OCI-M2 (cell line): ENCODE results near the gene RFC2.
A peak's percentile ranks its signal among the peaks of the same experiment; 100 is the strongest.
"Not testable (repeated sequence)": the region's sequence is repeated elsewhere in the genome, so short reads cannot be mapped to it uniquely, and the experiment has no call there.

ENCODE experiments used
- DNase-seq: peaks from one replicate; lab custom pipeline; 2025; ENCODE audit not compliant: unreplicated experiment; lab: John Stamatoyannopoulos, UW

The RFC2 gene

DNA sequence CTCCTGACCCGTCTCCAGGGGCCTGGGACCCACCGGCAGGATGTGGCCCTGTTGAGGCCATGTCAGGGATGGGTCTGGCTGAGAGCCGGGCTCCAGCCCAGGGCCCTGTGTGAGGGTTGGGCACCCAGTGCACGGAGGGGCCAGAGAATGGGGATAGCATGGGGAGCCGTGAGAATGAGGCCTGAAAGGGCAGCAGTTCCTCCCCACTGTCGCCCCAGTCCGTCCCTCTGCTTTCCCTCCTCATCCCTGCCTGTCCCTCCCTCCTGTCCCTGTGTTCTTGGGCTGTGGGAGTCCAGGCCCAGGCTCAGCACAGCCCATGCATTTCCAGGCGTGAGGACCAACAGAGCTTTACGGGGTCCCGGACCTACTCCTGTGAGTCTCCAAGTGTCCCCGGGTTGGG is 34.8 kb downstream of the RFC2 start:
- DNase-seq: no peak

DNA sequence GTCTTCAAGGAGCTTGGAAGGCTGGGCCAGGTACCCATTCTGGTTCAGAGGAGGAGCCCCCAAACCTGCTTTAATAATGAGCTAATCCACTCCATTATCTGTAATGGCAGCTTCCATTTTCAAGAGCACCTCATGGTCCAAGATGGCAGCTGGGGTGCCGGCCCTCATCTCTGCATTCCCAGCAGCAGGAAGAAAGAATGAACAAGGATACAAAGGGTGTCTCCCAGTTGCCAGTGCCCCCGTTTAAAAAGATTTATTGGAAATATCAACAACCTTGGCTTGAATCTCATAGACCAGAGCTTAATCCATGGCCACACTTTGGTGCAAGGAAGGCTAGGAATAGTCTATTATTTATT is 35.9 kb downstream of the RFC2 start:
- DNase-seq: no peak

DNA sequence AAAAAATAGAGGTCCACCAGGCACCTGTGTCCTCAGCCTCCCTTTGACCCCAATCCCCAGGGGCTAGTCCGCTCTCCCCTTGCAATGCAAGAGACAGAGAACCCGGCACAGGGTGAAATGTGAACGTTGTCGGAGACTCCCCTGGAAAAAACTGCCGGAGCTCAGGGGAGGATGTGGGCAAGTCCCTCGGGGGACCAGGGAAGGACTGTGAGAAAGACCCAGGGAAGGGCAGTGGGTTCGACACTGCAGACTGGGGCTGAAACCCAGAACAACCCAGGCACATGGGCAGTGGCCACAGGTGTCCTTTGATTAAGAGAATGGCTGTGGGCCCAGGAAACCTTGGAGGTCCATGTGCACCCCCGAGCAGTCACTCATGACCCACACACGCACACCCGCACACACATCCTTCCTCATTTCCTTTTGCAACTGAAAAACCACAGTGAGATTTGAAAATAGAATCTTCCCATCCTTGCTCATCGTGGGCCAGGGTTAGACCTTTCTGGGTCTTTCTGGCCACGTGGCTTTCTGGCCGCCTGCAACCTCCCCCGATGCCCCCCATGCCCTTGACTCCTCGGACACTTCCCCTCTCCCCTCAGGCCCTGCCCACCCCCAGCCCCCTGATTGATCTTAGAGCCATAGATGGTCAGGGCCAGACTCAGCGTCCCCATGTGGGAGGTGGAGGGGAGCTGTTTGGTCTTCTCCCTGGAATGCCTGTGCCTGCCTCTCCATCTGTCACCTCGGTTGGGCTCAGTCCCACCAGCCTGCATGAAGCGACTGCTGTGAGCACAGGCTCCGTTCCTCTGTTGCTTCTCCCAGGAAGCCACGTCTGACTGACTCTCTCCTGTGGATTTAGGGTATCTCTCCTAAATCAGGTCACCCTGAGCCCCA is 36.5 kb downstream of the RFC2 start:
- DNase-seq: no peak

DNA sequence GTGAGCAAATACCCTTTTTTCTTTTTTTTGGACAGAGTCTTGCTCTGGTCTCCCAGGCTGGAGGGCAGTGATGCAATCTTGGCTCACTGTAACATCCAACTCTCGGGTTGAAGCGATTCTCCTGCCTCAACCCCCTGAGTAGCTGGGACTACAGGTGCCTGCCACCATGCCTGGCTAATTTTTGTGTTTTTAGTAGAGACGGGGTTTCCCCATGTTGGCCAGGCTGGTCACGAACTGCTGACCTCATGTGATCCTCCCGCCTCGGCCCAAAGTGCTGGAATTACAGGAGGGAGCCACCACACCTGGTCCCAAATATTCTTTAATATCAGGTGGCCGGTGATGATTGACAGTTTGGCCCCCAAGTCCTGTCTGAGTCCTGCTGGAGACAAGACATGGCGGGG is 37.8 kb downstream of the RFC2 start:
- no peak for DNase-seq

DNA sequence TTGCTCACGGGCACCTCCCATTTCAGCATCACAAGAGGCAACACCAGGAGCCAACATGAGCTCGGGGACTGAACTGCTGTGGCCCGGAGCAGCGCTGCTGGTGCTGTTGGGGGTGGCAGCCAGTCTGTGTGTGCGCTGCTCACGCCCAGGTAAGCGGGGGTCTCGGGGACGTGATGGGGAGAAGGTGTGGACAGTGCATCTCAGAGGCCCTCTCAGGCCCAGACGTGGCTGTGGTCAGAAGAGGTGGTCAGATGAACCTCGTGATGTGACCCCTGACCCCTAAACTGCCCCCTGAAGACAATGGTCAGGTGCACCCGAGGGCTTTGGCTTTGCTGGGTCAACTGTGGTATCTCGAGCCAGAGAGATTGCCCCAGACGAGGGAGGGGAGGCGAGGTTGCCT is 38.3 kb downstream of the RFC2 start:
- DNase-seq: no peak

DNA sequence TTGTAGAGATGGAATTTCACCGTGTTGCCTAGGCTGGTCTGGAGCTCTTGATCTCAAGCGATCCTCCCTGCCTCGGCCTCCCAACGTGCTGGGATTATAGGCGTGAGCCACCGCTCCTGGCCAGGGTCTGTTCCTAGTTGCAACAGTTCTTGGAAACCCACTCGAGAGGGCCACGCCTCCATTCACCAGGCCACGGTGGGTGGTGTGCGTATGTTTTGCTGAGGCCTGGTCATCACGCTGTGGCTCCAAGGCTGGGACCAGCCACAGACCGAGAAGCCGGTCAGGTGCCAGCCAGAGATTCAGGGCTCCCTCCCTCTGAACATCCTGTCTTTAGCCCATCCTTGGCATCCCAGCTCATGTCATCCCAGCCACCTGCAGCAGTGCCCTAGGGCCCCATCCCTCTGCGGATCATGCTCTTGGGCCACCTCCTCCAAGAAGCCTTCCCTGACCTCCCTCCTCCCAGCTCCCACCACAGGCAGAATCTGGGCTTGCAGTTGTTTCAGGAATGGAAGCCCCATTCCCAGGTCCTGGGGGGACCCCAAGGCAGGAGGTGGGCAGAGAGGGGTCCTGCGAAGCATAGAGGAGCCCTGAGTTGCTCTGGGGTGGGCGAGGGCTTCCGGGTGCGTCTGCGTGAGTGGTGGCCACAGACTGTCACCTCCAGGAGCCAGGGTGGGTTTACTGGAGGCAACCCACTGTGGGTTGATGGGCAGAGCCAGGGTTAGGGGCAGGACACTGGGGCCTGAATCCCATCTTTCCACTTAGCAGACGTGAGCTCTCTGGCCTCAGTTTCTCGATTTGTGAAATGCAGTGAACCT is 39.2 kb downstream of the RFC2 start:
- DNase-seq: no peak

DNA sequence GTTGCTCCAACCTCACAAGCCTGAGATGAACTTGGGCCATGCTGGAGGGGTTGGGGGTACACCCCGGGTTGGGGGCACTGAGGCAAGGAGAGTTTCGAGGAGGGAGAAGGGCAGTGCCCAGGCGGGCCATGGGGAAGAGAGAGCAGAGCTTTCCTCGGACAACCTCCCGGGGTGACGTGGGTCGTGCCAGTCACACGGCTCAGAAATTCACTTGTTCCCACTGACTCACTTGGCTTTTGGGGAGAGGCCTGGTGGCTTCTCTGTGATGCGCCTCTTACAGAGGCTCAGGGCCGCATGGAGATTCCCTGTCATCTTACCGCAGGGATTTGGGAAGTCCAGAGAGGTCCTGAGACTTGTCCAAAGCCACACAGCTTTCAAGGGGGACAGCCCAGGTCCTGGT is 41.5 kb downstream of the RFC2 start:
- DNase-seq: no peak

DNA sequence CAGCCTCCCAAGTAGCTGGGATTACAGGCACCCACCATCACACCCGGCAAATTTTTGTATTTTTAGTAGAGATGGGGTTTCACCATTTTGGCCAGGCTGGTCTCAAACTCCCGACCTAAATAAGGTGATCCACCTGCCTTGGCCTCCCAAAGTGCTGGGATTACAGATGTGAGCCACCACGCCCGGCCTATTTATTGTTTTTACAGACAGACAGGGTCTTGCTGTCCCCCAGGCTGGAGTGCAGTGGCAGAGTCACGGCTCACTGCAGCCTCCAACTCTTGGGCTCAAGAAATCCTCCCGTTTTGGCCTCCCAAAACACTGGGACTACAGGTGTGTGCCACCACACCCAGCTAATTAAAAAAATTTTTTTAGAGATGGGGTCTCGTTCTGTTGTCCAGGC is 46.0 kb downstream of the RFC2 start:
- DNase-seq: not testable (repeated sequence)

DNA sequence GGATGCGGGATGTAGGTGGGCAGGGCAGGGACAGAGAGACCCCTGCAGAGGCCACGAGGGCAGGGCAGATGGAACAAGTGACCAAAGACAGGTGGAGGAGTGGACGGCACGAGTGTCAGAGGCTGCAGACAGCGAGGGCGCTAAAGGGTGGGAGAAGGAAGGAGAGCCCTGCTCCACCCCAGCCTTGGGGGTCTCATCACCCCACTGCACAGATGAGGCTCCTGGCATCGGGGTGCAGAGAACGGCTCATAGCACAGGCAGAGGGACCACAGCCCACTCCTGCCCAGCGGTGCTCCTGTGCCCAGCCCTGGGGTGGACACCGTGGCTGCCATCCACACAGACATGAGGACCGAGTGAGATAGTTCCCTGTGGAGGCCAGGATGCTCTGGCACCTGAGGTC is 46.6 kb downstream of the RFC2 start:
- DNase-seq: no peak

DNA sequence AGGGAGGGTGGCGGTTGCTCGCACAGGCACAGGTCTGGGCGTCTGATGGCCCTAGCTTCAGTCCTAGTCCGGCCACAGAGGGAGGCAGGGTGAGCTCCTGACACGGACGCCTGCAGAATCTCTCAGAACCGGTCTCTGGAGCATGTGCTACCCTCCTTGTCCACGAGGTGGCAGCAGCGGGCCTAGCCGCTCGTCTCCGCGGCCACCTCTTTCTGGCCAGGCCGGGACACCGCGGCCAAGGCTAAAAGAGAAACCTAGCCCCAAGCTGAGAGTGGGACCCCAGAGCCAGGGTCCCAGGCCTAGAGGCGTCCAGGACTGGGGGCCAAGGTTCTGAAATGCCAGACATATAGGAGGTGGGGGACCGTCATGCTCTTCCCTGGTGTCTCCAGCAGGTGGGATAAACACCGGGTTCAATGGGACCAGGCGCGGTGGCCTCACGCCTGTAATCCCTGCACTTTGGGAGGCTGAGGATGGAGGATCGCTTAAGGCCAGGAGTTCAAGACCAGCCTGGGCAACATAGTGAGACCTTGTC is 47.5 kb downstream of the RFC2 start:
- peak; percentile 45 for DNase-seq

DNA sequence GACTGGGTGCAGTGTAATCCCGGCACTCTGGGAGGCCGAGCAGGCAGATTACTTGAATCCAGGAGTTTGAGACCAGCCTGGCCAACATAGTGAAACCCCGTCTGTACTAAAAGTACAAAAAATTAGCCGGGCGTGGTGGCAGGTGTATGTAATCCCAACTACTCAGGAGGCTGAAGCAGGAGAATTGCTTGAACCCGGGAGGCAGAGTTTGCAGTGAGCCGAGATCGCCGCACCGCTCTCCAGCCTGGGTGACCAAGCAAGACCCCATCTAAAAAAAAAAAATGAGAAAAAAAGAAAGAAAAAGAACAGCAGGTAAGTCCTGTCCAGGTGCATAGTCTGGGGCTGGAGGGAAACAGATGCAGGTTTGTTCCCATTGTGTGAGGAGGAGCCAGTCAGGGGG is 48.1 kb downstream of the RFC2 start:
- not testable (repeated sequence) for DNase-seq

DNA sequence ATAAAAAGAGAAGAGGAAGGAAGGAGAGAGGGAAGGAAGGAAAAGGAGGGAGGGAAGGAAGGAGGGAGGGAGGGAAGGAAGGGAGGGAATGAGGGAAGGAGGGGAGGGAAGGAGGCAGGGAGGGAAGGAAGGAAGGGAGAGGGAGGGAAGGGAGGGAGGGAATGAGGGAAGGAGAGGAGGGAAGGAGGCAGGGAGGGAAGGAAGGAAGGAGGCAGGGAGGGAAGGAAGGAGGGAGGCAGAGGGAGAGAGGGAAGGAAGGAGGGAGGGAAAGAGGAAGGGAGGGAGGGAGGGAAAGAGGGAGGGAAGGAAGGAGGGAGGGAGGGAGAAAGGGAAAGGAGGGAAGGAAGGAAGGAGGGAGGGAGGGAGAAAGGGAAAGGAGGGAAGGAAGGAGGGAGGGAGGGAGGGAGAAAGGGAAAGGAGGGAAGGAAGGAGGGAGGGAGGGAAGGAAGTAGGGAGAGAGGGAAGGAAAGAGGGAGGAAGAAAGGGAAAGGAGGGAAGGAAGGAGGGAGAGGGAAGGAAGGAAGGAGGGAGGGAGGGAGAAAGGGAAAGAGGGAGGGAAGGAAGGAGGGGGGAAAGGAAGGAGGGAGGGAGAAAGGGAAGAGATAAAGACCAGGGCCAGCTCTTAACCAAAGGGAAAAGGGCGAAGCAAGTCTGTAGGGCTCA is 50.1 kb downstream of the RFC2 start:
- DNase-seq: no peak

DNA sequence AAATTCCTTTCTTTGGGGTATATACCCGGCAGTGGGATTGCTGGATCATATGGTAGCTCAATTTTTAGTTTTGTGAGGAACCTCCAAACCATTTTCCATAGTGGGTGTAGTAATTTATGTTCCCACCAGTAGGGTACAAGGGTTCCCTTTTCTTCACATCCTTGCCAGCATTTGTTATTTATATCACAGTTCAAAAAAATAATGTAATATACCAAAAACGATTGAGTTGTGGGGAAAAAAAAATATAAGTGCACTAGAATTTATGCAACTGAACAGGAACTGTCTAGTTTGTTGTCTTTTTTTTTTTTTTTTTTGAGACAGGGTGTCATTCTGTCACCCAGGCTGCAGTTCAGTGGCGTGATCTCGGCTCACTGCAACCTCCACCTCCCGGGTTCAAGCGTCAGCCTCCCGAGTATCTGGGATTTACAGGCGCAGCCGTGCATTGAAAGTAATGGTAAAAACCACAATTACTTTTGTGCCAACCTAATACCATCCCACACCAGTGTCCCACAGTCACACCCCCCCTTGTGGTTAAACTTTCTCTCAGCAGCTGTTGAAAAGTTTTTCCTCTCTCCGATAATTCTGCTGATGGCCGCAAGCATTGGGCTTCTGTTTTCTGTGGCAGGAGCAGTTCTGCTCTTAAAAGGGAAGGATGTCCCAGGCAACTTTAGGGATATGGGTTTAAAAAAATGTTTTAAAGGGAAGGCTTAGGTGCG is 51.2 kb downstream of the RFC2 start:
- no peak for DNase-seq

DNA sequence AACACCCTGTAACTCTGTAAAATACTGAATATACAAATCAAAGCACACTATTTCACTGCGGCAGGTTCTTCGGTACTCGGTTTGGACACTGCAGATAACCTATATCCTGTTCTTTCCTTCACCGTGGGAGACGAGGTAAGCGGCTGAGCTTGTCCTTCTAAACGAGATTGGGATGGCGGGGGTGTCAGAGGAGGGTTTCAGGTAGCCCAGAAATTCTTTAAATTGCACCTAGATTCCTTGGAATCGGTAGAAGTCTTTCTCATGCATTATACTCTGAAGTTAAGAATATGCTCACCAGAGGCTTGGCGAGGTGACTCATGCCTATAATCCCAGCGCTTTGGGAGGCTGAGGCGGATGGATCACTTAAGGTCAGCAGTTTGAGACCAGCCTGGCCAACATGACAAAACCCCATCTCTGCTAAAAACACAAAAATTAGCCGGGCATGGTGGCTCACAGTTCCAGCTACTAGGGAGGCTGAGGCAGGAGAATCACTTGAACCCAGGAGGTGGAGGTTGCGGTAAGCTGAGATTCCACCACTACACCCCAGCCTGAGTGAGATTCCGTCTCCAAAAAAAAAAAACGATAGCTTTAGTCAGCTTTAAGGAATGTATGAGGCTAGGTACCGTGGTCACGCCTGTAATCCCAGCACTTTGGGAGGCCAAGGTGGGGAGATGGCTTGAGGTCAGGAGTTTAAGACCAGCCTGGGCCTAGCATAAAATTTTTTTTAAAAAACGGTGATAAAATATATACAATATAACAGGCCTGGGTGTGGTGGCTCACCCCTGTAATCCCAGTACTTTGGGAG is 54.4 kb downstream of the RFC2 start:
- DNase-seq: no peak

DNA sequence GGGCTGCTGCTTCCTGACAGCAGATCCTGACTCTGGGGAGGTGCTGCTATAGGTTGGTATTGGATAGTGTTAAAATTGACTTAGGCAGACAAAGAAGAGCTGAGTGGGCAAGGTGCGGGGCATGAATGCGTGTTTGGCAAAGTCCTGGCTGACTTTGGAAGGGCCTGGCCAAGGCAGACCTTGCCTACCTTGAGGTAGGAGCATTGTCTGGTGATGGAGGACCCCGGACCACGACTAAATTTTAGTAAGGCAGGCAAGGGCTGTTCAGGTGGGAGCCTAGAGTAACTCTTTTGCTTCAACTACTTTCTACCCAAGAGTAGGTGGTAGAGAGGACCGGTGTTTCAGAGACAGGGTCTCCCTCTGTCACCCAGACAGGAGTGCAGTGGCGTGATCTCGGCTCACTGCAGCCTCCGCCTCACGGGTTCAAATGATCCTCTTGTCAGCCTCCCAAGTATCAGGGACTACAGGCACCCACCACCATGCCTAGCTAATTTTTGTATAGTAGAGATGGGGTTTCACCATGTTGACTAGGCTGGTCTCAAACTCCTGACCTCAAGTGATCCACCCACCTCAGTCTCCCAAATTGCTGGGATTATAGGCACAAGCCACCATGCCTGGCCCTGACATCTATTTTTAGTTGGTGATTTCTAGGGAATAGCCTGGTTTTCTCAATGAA is 56.6 kb downstream of the RFC2 start:
- DNase-seq: no peak

DNA sequence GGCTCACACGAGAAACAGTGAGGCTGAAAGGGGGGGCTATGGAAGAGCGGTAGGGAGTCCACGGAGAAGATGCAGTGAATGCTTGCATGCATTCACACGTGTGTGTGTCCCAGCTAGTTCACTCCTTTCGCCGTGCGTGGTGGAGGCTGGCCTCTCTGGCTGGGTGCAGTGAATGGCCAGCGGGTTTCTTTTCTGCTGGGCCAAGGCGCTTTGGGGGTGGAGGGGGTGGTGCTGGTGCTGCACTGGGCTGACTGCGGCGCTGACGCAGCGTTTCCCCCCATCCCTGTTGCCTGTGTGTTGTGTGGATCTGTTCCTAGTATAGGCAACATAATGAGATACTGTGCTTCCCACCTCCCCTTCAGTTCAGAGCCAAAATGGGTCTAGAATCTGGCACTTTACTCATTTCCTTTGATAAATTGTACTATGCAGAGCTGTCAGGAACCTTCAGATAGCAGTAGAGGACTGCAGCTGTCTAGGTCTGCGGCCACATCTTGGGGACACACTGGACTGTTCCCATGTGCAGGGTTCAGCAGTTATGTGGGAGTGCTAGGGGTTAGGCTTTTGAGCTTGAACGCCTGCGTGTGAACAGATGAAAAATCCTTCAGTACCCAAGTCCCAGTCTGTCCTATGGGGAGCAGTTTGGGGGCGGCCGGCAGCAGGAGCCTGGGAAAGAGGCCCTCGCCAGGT is 58.1 kb downstream of the RFC2 start:
- not testable (repeated sequence) for DNase-seq

DNA sequence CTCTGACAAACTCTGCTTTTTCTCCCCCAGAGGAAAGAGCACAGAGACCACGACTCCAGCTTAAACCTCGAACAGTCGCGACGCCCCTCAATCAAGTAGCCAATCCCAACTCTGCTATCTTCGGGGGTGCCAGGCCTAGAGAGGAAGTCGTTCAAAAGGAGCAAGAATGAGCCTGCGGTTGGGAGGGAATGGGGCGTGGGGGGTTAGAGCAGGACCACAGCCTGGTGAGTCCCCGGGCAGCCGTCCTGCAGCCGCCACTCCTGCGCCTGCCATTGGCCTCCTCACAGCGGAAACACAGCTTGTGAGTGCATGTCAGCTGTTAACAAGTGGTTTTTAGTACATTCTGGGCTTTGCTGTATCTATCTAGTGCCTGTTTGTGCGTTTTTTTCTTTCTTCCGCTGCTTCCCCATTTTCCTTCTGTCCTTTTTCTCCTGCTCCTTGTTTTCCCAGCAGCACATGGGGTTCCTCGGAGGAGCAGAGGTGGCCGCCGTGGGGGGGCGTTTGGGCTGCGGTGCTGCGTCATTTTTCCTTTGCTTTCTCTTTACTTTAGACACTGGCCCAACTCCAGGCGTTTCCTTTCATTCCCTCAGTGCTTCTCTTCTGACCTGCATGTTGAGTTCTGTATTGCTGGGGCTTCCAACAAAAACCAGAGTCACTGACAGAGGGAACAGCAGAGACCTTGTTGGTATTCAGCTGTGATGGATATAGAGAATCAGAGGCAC is 58.9 kb downstream of the RFC2 start:
- not testable (repeated sequence) for DNase-seq

DNA sequence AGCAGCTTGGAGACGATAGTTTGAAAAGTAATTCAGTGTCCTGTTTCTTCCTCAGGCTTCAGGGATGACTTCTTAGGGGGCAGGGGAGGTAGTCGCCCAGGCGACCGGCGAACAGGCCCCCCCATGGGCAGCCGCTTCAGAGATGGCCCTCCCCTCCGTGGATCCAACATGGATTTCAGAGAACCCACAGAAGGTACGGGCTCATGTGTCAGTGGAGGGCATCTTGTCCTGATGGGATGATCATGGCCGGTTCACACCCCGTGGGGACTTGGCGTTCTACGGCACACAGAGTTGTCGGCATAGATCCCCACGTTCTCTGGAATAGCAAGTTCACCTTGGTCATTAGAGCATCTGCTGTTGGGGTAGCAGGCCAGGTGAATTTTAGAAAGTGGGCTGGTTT is 59.5 kb downstream of the RFC2 start:
- no peak for DNase-seq
